ENCODE results near the gene MRGPRG. TPM values are rescaled to one million over a fixed set of nuclear protein-coding genes. Genes with fewer than 3 reads are reported as not detected.

The MRGPRG gene
- total and polyA plus RNA-seq, 2 of the 8 experiments (the other 6 are each of a cell fraction or from before 2014, with no cell fraction given): not detected

- 85% methylated on average over 11 of the region's 11 CpGs; no CpG with 5 or more reads in 1 of the 2 experiments for WGBS, 2 experiments (ENCODE audit: extremely low coverage in 1 of 2, insufficient coverage in 1 of 2, insufficient read length in 1 of 2, insufficient replicate concordance in 2 of 2, low coverage in 1 of 2, low lambda C conversion rate in 2 of 2, missing lambda C conversion rate in 1 of 2)
- Histone ChIP-seq H4K8ac (ENCODE audit: extremely low read depth, insufficient read depth, low read length) (no peak overlapping the region), H3K9ac (replicated peaks in 1 of 4; ENCODE audit: extremely low read depth in 1 of 4, low read depth in 3 of 4, low read length in 3 of 4) (no peak overlapping the region), H4K5ac (ENCODE audit: insufficient read length, low read depth, low read length) (no peak overlapping the region), H2BK15ac (ENCODE audit: low read length) (peak overlapping the region; percentile 61; the same call in 1 of the 2 replicates), H3K79me1 (ENCODE audit: low read depth, low read length) (peaks cover 3% of the 10 kb centered on the region; the same call in 1 of the 2 replicates), H3K4me1 (replicated peaks in 1 of 4; ENCODE audit: control insufficient read depth in 3 of 4, insufficient read depth in 4 of 4, low read length in 3 of 4) (peaks cover 0 to 9% (median 3%) of the 10 kb centered on the region in 4 experiments; a peak in 4 of 7 replicates), H3K9me3 (ENCODE audit: insufficient read depth in 2 of 2, low read depth in 1 of 2, low read length in 1 of 2) (no peaks in the 10 kb centered on the region), H2BK120ac (replicated peaks; ENCODE audit: low read depth, low read length) (no peak overlapping the region), H3K27me3 (replicated peaks in 1 of 4; ENCODE audit: control insufficient read depth in 3 of 4, extremely low read depth in 1 of 4, insufficient read depth in 3 of 4, low read length in 3 of 4) (peaks cover 0 to 5% (median 4%) of the 10 kb centered on the region in 4 experiments; a peak in 6 of 7 replicates), H4K20me1 (replicated peaks in 1 of 2; ENCODE audit: control insufficient read depth in 1 of 2, insufficient read depth in 2 of 2, low read length in 2 of 2) (no peaks in the 10 kb centered on the region), H3K36me3 (ENCODE audit: control insufficient read depth in 2 of 4, insufficient read depth in 4 of 4, low read length in 3 of 4) (no peaks in the 10 kb centered on the region), H3K56ac (replicated peaks; ENCODE audit: insufficient read length, low read depth, low read length) (no peak overlapping the region), H3K14ac (ENCODE audit: insufficient read length) (no peak overlapping the region), H2BK5ac (ENCODE audit: low read depth, low read length) (0 out of 2 replicates have a peak overlapping the region, but pooled peaks have one; percentile 35), H3K79me2 (ENCODE audit: control insufficient read depth in 1 of 2, insufficient read depth in 2 of 2, low read length in 2 of 2) (no peaks in the 10 kb centered on the region), H3K4me2 (ENCODE audit: insufficient read depth in 1 of 2, low read depth in 2 of 2, low read length in 2 of 2) (no peak overlapping the region), H3K4ac (replicated peaks; ENCODE audit: insufficient read length, low read depth, low read length) (peak overlapping the region; percentile 39), H3K27ac (ENCODE audit: low read depth, low read length) (no peak overlapping the region), H3K4me3 (ENCODE audit: extremely low read depth in 1 of 4, insufficient read depth in 2 of 4, low read depth in 3 of 4, low read length in 4 of 4) (no peak overlapping the region), H2BK12ac (ENCODE audit: low read depth, low read length) (0 out of 2 replicates have a peak overlapping the region, but pooled peaks have one; percentile 60), H3K23me2 (ENCODE audit: low read depth, low read length) (no peaks in the 10 kb centered on the region), H2AFZ (ENCODE audit: low read length) (no peak overlapping the region), H3K23ac (ENCODE audit: insufficient read length) (no peak overlapping the region), H4K91ac (replicated peaks; ENCODE audit: insufficient read length, low read length) (no peak overlapping the region), H3K18ac (ENCODE audit: extremely low read depth, low read length) (no peak overlapping the region), H2BK20ac (ENCODE audit: low read length) (no peak overlapping the region), H2AK5ac (ENCODE audit: low read depth, low read length) (0 out of 2 replicates have a peak overlapping the region, but pooled peaks have one; percentile 53)
- DNase-seq (ENCODE audit: low read depth in 1 of 2, low spot score in 2 of 2) (no peak), FAIRE-seq (no peak)
- ChIA-PET POLR2A (ENCODE audit: partially characterized antibody) (interaction anchor here (0.6 kb wide), 1 partner anchor 27 kb away, joined by 3 read pairs; no protein-coding TSS in a partner anchor), CTCF (ENCODE audit: partially characterized antibody) (interaction anchor here (0.6 to 12.0 kb wide), 10 partner anchors 8 to 112 kb away, joined by 3 to 99 read pairs (median 4); no protein-coding TSS in a partner anchor)
- TF ChIP-seq JUN (IDR thresholded peaks at IDR 0.05; ENCODE audit: low read depth, low read length) (no peak), HDAC2 (IDR thresholded peaks at IDR 0.05; ENCODE audit: borderline replicate concordance in 1 of 2, low read depth in 2 of 2, low read length in 2 of 2) (no peak), BRCA1 (IDR thresholded peaks at IDR 0.05; ENCODE audit: low read depth, low read length) (no peak), SAP30 (IDR thresholded peaks at IDR 0.05; ENCODE audit: insufficient read depth, insufficient replicate concordance, low read length) (no peak), CHD1 (IDR thresholded peaks at IDR 0.05; ENCODE audit: low read depth, low read length) (no peak), RXRA (IDR thresholded peaks at IDR 0.05; ENCODE audit: insufficient read depth, low read depth, low read length) (no peak), PHF8 (conservative IDR thresholded peaks at IDR 0.05; ENCODE audit: low read depth, low read length) (no peak), KDM1A (IDR thresholded peaks at IDR 0.05; ENCODE audit: borderline replicate concordance, low read length) (no peak), CHD2 (IDR thresholded peaks at IDR 0.05; ENCODE audit: low read length) (no peak), SRF (IDR thresholded peaks at IDR 0.05; ENCODE audit: low read depth, low read length) (no peak)
- TF ChIP-seq, protein P1, sequence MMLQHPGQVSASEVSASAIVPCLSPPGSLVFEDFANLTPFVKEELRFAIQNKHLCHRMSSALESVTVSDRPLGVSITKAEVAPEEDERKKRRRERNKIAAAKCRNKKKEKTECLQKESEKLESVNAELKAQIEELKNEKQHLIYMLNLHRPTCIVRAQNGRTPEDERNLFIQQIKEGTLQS (IDR thresholded peaks at IDR 0.05; ENCODE audit: insufficient read depth, low read depth, low read length): no peak
Observed at GRCh38 chr11:3197044-3197695, 21.4 kb downstream of the MRGPRG start.
